Iris pigment epithelial cell (primary cell): ENCODE data around the gene SREBF2.

Source experiments
- DNase-seq: peaks from one replicate; pipeline ENCODE4 v3.0.0-alpha.2; 2011; ENCODE audit warnings: low read depth

SREBF2 gene

GRCh38 chr22:41832553-41833368 lies at the start of gene SREBF2:
Gene SREBF2 (plus strand): TSS chr22:41833105. CDS start chr22:41833271, 166 bp downstream.
- DNase-seq: peak; percentile 100

GRCh38 chr22:41787331-41787730 lies 45.6 kb upstream of the SREBF2 start:
- DNase-seq: no peak

GRCh38 chr22:41793871-41794270 lies 39.0 kb upstream of the SREBF2 start:
- DNase-seq: no peak

GRCh38 chr22:41798736-41799135 lies 34.2 kb upstream of the SREBF2 start:
- DNase-seq: no peak

GRCh38 chr22:41799486-41800347 lies 33.2 kb upstream of the SREBF2 start:
- peak; percentile 10 for DNase-seq

GRCh38 chr22:41800348-41801146 lies 32.4 kb upstream of the SREBF2 start, which contains the start of gene CCDC134:
Gene CCDC134 (plus strand): TSS chr22:41800679. CDS start chr22:41808891, 8,212 bp downstream.
- peak; percentile 76 for DNase-seq

- DNase-seq: no peak
Measured at GRCh38 chr22:41801147-41801819, 31.6 kb upstream of the SREBF2 start.

- no peak for DNase-seq
Measured at GRCh38 chr22:41801886-41802285, 31.0 kb upstream of the SREBF2 start.

GRCh38 chr22:41805639-41806038 lies 27.3 kb upstream of the SREBF2 start:
- no peak for DNase-seq

GRCh38 chr22:41808400-41808799 lies 24.5 kb upstream of the SREBF2 start:
- DNase-seq: no peak

GRCh38 chr22:41810022-41810421 lies 22.9 kb upstream of the SREBF2 start:
- no peak for DNase-seq

- no peak for DNase-seq
Measured at GRCh38 chr22:41812805-41813545, 19.9 kb upstream of the SREBF2 start.

GRCh38 chr22:41813726-41814410 lies 19.0 kb upstream of the SREBF2 start:
- DNase-seq: no peak

- DNase-seq: no peak
Measured at GRCh38 chr22:41815716-41816115, 17.2 kb upstream of the SREBF2 start.

GRCh38 chr22:41816241-41816640 lies 16.7 kb upstream of the SREBF2 start:
- no peak for DNase-seq

GRCh38 chr22:41816871-41817270 lies 16.0 kb upstream of the SREBF2 start:
- no peak for DNase-seq

- DNase-seq: no peak
Measured at GRCh38 chr22:41818011-41818410, 14.9 kb upstream of the SREBF2 start.

GRCh38 chr22:41818596-41818995 lies 14.3 kb upstream of the SREBF2 start:
- no peak for DNase-seq

- DNase-seq: no peak
Measured at GRCh38 chr22:41819257-41819656, 13.6 kb upstream of the SREBF2 start.

- DNase-seq: no peak
Measured at GRCh38 chr22:41820447-41820846, 12.5 kb upstream of the SREBF2 start.
